AG10803 (cell line): ENCODE data around the gene H3-3A.
A peak's percentile ranks its signal among the peaks of the same experiment; 100 is the strongest.

Experiments
- DNase-seq: peaks from one replicate; pipeline ENCODE4 v3.0.0; 2010; ENCODE audit warnings: low read depth
- H3K4me3 ChIP-seq: 2 replicates; pipeline ENCODE4 v1.5.1; 2011; ENCODE audit warnings: mild to moderate bottlenecking, low read length, control low read depth
- CTCF ChIP-seq: conservative IDR thresholded peaks from 2 replicates; pipeline ENCODE4 v1.5.1; 2011; ENCODE audit warnings: mild to moderate bottlenecking, low read length, control low read depth, inconsistent platforms

The H3-3A gene

GRCh38 chr1:226104671-226105121 lies 42.2 kb downstream of the H3-3A start:
- TF ChIP-seq CTCF, result no peak
- no peak overlapping the region for H3K4me3 ChIP-seq
- no peak for DNase-seq

GRCh38 chr1:226107471-226108460 lies 45.2 kb downstream of the H3-3A start:
- H3K4me3 ChIP-seq, result no peak overlapping the region
- TF ChIP-seq CTCF, result no peak
- DNase-seq, result no peak

- TF ChIP-seq CTCF, result no peak
- peak; percentile 60 for DNase-seq
- peak overlapping the region; percentile 63 for H3K4me3 ChIP-seq
These were observed 46.7 kb downstream of the H3-3A start for GRCh38 chr1:226108935-226109828.

- DNase-seq, result peak; percentile 65
- no peak for TF ChIP-seq CTCF
- H3K4me3 ChIP-seq, result peak overlapping the region; percentile 63
These were observed 47.3 kb downstream of the H3-3A start for GRCh38 chr1:226109829-226110248.

- TF ChIP-seq CTCF, result no peak
- peak; percentile 38 for DNase-seq
- peak overlapping the region; percentile 60 for H3K4me3 ChIP-seq
These were observed 48.0 kb downstream of the H3-3A start for GRCh38 chr1:226110249-226111097.

- no peak for TF ChIP-seq CTCF
- peak overlapping the region; percentile 60 for H3K4me3 ChIP-seq
- no peak for DNase-seq
These were observed 48.8 kb downstream of the H3-3A start for GRCh38 chr1:226111098-226111882.
